T-helper 1 cell (primary cell): ENCODE results near the gene PPFIA3.
"Not testable (repeated sequence)": the region's sequence is repeated elsewhere in the genome, so short reads cannot be mapped to it uniquely, and the experiment has no call there.

Experiments
- DNase-seq, 5 donors: peaks; one replicate each; pipeline ENCODE4 v3.0.0-alpha.2; 2012 to 2020

The PPFIA3 gene

GRCh38 chr19:49103331-49104085 is 15.8 kb upstream of the PPFIA3 start:
- no peak for DNase-seq

GRCh38 chr19:49104229-49104864 is 15.0 kb upstream of the PPFIA3 start:
- DNase-seq: no peak

GRCh38 chr19:49106648-49107135 is 12.7 kb upstream of the PPFIA3 start:
- peak in 3 of 5 donors; percentile 50 to 57 (median 51) for DNase-seq

GRCh38 chr19:49107625-49108459 is 11.5 kb upstream of the PPFIA3 start:
- no peak for DNase-seq

DNA sequence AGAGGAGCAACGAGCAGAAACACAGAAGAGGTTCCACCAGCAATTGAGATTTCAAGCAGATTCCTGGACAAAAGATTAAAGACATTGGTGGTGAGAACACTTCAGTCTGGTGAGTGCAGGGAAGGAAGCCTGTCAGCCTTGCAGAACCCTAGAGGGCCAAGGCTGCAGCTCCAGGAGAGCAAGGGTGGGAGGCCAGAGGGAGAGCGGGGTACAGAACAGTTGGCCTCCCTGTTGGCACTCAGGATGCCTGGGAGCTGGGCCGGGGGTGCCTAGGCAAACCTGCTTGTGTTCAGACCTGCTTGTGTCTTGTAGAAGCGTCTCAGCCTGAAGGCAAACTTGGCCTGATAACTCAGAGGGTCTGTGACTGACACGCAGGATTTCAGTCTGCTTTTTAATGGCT is 10.3 kb upstream of the PPFIA3 start:
- no peak for DNase-seq

DNA sequence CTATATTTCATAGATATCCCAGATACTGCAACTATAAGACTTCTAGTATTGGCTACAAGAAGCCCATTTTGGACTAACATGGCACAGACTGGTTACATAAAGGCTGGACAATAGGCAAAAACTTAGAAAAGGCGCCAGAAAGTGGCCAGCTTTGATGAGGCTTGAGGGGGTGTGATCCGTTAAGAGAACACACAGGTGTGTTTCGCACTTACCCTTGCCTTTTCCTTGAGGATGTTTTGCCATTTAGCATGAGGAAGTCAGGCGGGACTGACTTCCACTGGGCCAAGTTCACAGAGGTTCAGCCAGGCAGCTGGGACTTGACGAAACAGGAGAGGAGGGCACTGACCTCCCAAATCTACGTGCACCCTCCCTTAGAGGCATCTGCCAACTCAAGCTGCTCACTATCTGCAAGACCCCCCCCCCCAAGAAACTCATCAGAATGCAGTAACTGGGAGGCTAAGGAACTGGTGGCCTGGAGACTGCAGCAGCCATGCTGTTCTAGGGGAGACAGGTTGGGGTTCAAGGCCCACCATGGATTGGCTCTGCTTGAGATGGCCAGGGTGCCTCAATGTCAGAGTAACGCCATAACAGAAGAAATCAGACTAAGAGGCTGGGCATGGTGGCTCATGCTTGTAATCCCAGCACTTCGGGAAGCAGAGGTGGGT is 9.6 kb upstream of the PPFIA3 start:
- no peak for DNase-seq

GRCh38 chr19:49110567-49110966 is 8.8 kb upstream of the PPFIA3 start:
- DNase-seq: no peak

DNA sequence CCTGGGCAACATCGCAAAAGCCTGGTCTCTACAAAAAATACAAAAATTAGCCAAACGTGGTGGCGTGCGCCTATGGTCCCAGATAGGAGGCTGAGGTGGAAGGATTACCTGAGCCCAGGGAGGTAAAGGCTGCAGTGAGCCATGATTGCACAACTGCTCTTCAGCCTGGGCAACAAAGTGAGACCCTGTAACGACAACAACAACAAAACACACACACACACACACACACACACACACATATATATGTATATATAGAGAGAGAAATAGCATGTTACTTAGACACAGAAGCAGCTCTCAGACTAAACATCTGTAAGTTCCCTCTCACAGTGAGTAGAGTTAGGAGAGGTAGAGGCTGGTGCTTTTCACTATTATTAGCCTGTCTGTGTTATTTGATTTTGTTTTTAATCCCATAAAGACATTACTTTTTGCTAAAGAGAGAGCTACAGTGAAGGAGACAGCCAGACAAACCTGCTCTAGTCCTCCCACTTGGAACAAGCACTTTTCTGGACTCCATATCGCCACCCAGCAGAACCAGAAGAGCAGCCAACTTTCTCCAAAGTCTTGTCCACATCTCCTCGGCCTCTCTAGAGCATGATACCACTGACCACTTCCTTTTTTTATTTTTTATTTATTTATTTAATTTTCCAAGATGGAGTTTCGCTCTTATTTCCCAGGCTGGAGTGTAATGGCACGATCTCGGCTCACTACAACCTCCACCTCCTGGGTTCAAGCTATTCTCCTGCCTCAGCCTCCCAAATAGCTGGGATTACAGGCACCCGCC is 7.9 kb upstream of the PPFIA3 start:
- no peak for DNase-seq

GRCh38 chr19:49113762-49114629 is 5.3 kb upstream of the PPFIA3 start, which contains the start of gene LIN7B:
Gene LIN7B (plus strand): TSS chr19:49114370. CDS start chr19:49114405, 35 bp downstream.
- DNase-seq: peak; percentile 60 to 82 (median 68)

- peak in 2 of 5 donors; percentile 29 to 51 for DNase-seq
Observed at GRCh38 chr19:49114630-49115363, 4.5 kb upstream of the PPFIA3 start.

- no peak for DNase-seq
Observed at GRCh38 chr19:49116544-49116943, 2.8 kb upstream of the PPFIA3 start.

GRCh38 chr19:49117677-49118564 is 1.4 kb upstream of the PPFIA3 start:
- DNase-seq: no peak

GRCh38 chr19:49118565-49119410 is 556 bp upstream of the PPFIA3 start, which contains the start of gene C19orf73:
Gene C19orf73 (minus strand): TSS chr19:49119143. CDS start chr19:49119022, 121 bp downstream.
- DNase-seq: peak; percentile 92 to 96 (median 94)

DNA sequence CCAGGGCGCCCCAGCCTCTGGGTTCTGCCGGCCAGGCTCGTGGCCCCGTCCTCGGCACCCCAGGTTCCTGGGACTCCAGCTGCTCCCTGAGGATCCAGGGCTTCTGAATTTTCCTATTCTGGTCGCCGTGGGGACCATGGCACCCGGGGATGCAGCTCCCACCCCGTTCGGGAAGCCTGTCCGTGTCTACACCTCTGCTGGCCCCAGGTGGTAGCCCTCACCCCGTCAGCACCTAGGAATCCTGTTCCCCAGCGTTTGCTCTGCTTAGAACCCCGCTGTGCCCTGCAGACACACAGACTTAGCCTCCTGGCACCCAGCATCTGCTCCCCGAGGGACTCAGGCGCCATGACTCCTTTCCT is 960 bp downstream of the PPFIA3 start:
- DNase-seq: no peak

GRCh38 chr19:49120868-49121267 is 1.5 kb downstream of the PPFIA3 start:
- no peak for DNase-seq

- not testable (repeated sequence) for DNase-seq
Observed at GRCh38 chr19:49121841-49122240, 2.5 kb downstream of the PPFIA3 start.

GRCh38 chr19:49123285-49123684 is 3.9 kb downstream of the PPFIA3 start:
- not testable (repeated sequence) for DNase-seq
